ENCODE results near the gene NLRC5.

The NLRC5 gene

DNA sequence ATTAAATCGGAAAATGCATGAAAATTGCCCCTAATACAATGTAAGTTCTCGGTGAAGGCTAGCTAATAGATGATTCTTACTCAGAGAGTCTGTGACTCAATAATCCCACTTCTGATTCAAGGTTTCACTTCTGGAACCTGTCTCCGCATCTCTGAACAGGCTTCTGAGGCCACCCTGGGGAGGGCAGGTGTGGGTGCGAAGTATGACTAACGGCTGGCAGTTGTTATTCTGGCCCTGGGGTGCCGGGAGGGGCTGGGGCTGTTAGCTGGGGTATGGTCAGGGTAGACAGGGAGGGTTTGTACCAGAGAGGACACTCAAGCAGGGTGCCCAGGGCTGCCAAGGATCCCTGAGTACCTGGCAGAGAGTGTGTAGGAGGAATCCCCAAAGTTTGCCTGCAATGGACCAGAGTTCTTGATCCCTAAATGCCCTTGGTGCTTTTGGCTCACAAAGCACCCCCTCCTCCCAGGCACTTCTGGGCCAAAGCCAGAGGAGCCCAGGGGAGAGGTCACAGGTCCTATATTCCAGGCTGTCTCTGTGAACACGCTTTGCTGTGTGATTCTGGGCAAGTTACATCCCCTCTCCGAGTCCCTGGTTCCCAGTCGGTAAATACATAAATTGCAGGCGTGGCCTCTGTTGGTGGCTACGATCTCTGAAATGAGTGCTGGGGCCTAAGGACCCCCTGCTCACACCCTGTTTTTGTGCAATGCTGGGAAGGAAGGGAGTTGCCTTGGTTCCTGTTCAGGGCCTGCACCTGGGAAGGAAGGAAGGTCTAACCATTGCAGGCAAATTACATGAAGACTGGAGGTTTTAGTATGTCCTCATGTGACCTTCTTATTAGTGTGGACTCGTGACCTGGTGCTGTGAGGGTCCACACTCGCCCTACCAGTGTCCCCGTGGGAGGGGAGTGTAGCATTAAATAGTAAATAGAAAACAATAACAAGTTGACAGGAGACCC, 53.1 kb downstream of the NLRC5 start:
- no peaks in the 10 kb centered on the region for H3K9me3 ChIP-seq (ENCODE audit: low read length)
- H3K79me2 ChIP-seq (ENCODE audit: insufficient read depth, low read length) = no peaks in the 10 kb centered on the region
- peak overlapping the region; percentile 23; the same call in 1 of the 2 replicates for H3K9ac ChIP-seq (ENCODE audit: low read length)
- H3K36me3 ChIP-seq (ENCODE audit: insufficient read depth, low read length) = no peaks in the 10 kb centered on the region
- no peaks in the 10 kb centered on the region for H3F3A ChIP-seq (ENCODE audit: insufficient read depth, low read length)
- peak overlapping the region; percentile 30 for H3K4me2 ChIP-seq (ENCODE audit: low read length)
- H3K27me3 ChIP-seq (ENCODE audit: insufficient read depth, low read length) = no peaks in the 10 kb centered on the region
- H3K4me3 ChIP-seq (ENCODE audit: low read depth, low read length, poor library complexity, severe bottlenecking) = no peak overlapping the region
- H3K9me2 ChIP-seq (ENCODE audit: low read depth, low read length) = no peaks in the 10 kb centered on the region
- H3K27ac ChIP-seq (ENCODE audit: low read depth, low read length, poor library complexity, severe bottlenecking) = peak overlapping the region; percentile 78
- H4K20me1 ChIP-seq (ENCODE audit: insufficient read depth, low read length) = no peaks in the 10 kb centered on the region
- TF ChIP-seq, protein P1, sequence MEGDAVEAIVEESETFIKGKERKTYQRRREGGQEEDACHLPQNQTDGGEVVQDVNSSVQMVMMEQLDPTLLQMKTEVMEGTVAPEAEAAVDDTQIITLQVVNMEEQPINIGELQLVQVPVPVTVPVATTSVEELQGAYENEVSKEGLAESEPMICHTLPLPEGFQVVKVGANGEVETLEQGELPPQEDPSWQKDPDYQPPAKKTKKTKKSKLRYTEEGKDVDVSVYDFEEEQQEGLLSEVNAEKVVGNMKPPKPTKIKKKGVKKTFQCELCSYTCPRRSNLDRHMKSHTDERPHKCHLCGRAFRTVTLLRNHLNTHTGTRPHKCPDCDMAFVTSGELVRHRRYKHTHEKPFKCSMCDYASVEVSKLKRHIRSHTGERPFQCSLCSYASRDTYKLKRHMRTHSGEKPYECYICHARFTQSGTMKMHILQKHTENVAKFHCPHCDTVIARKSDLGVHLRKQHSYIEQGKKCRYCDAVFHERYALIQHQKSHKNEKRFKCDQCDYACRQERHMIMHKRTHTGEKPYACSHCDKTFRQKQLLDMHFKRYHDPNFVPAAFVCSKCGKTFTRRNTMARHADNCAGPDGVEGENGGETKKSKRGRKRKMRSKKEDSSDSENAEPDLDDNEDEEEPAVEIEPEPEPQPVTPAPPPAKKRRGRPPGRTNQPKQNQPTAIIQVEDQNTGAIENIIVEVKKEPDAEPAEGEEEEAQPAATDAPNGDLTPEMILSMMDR (IDR thresholded peaks at IDR 0.05; ENCODE audit: low read length) = no peak
- no peak for TF ChIP-seq EZH2 (IDR thresholded peaks at IDR 0.05; ENCODE audit: borderline replicate concordance, low read length)
- H2AFZ ChIP-seq (ENCODE audit: low read length) = no peak overlapping the region
- peaks cover 46% of the 10 kb centered on the region for H3K4me1 ChIP-seq (ENCODE audit: insufficient read depth, low read length, severe bottlenecking)

DNA sequence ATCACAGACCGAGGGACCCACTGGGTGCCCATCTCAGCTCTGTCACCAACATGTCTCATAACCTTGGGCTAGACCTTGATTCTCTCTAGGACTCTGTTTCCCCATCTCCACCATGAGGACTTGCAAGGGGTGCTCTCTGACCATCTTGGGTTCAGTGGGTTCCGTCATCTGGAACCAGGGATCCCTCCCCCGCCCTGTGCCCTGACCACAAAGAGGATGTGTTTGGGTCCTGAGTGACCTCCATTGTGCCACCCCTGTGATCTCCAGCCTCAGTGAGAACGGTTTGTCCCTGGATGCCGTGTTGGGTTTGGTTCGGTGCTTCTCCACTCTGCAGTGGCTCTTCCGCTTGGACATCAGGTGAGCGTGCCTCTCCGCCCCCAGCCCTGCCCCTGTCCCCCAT, 53.9 kb downstream of the NLRC5 start:
- H3K27ac ChIP-seq (ENCODE audit: low read depth, low read length, poor library complexity, severe bottlenecking) = peak overlapping the region; percentile 78
- H4K20me1 ChIP-seq (ENCODE audit: insufficient read depth, low read length) = no peaks in the 10 kb centered on the region
- H3K4me1 ChIP-seq (ENCODE audit: insufficient read depth, low read length, severe bottlenecking) = peaks cover 46% of the 10 kb centered on the region
- no peaks in the 10 kb centered on the region for H3K79me2 ChIP-seq (ENCODE audit: insufficient read depth, low read length)
- H3K4me3 ChIP-seq (ENCODE audit: low read depth, low read length, poor library complexity, severe bottlenecking) = no peak overlapping the region
- no peaks in the 10 kb centered on the region for H3K36me3 ChIP-seq (ENCODE audit: insufficient read depth, low read length)
- no peak overlapping the region for H3K4me2 ChIP-seq (ENCODE audit: low read length)
- H3K9me3 ChIP-seq (ENCODE audit: low read length) = no peaks in the 10 kb centered on the region
- TF ChIP-seq EZH2 (IDR thresholded peaks at IDR 0.05; ENCODE audit: borderline replicate concordance, low read length) = no peak
- TF ChIP-seq, protein P1 (IDR thresholded peaks at IDR 0.05; ENCODE audit: low read length) = no peak
- no peaks in the 10 kb centered on the region for H3K27me3 ChIP-seq (ENCODE audit: insufficient read depth, low read length)
- no peaks in the 10 kb centered on the region for H3K9me2 ChIP-seq (ENCODE audit: low read depth, low read length)
- no peak overlapping the region; the same call in 1 of the 2 replicates for H3K9ac ChIP-seq (ENCODE audit: low read length)
- no peak overlapping the region for H2AFZ ChIP-seq (ENCODE audit: low read length)
- no peaks in the 10 kb centered on the region for H3F3A ChIP-seq (ENCODE audit: insufficient read depth, low read length)

GRCh38 chr16:57044931-57045693, 55.8 kb downstream of the NLRC5 start:
- Histone ChIP-seq H3K9me2 (ENCODE audit: low read depth, low read length) (no peaks in the 10 kb centered on the region), H3K9ac (ENCODE audit: low read length) (no peak overlapping the region), H3K4me3 (ENCODE audit: low read depth, low read length, poor library complexity, severe bottlenecking) (no peak overlapping the region), H3F3A (ENCODE audit: insufficient read depth, low read length) (no peaks in the 10 kb centered on the region), H3K27ac (ENCODE audit: low read depth, low read length, poor library complexity, severe bottlenecking) (no peak overlapping the region), H4K20me1 (ENCODE audit: insufficient read depth, low read length) (no peaks in the 10 kb centered on the region), H3K4me2 (ENCODE audit: low read length) (peak overlapping the region; percentile 37; the same call in 1 of the 2 replicates), H3K79me2 (ENCODE audit: insufficient read depth, low read length) (no peaks in the 10 kb centered on the region), H3K27me3 (ENCODE audit: insufficient read depth, low read length) (no peaks in the 10 kb centered on the region), H2AFZ (ENCODE audit: low read length) (no peak overlapping the region), H3K36me3 (ENCODE audit: insufficient read depth, low read length) (no peaks in the 10 kb centered on the region), H3K9me3 (ENCODE audit: low read length) (no peaks in the 10 kb centered on the region), H3K4me1 (ENCODE audit: insufficient read depth, low read length, severe bottlenecking) (peaks cover 33% of the 10 kb centered on the region)
- TF ChIP-seq EZH2 (IDR thresholded peaks at IDR 0.05; ENCODE audit: borderline replicate concordance, low read length) = no peak
- TF ChIP-seq, protein P1 (IDR thresholded peaks at IDR 0.05; ENCODE audit: low read length) = no peak

All from OCI-LY1 (cell line).